ENCODE results near the gene PLA2G3. TPM values are rescaled to one million over a fixed set of nuclear protein-coding genes. Genes with fewer than 3 reads are reported as not detected.
A peak's percentile ranks its signal among the peaks of the same experiment; 100 is the strongest.
"Not testable (repeated sequence)": the region's sequence is repeated elsewhere in the genome, so short reads cannot be mapped to it uniquely, and the experiment has no call there.

Gene PLA2G3
- total RNA-seq, 1 experiment from 2014 or later: 21.5 TPM

- intact Hi-C loops (cut with micrococcal nuclease; ENCODE audit: unreplicated experiment): no loop called here
- no TSS peak for BruUV-seq (replicated peaks)
- Histone ChIP-seq H3K36me3 (ENCODE audit: insufficient read depth, low read length, poor library complexity, severe bottlenecking) (no peaks in the 10 kb centered on the region), H3K9me3 (ENCODE audit: low read depth, low read length, poor library complexity, severe bottlenecking) (no peaks in the 10 kb centered on the region), H3K4me1 (ENCODE audit: insufficient read depth, low read length, poor library complexity, severe bottlenecking) (peaks cover 8% of the 10 kb centered on the region), H3K27me3 (replicated peaks; ENCODE audit: insufficient read depth, low read depth, low read length, poor library complexity) (no peaks in the 10 kb centered on the region), H3K27ac (ENCODE audit: low read depth, low read length, poor library complexity, severe bottlenecking) (peak overlapping the region; percentile 14), H3K4me3 (ENCODE audit: low read depth, low read length, poor library complexity, severe bottlenecking) (no peak overlapping the region)
- no peak for DNase-seq (ENCODE audit: low spot score)
- ChIA-PET POLR2A (ENCODE audit: low non-redundant PET) (no interaction called here), CTCF (no interaction called here)
- no peak for TF ChIP-seq CTCF (conservative IDR thresholded peaks at IDR 0.05; ENCODE audit: low read depth, low read length)
- TF ChIP-seq EZH2 (IDR thresholded peaks at IDR 0.05; ENCODE audit: borderline replicate concordance, low read depth, low read length, poor library complexity, severe bottlenecking): no peak
These were observed 37.3 kb upstream of the PLA2G3 start for GRCh38 chr22:31177420-31178162.

GRCh38 chr22:31176923-31177322 is 36.6 kb upstream of the PLA2G3 start:
- ChIA-PET POLR2A (ENCODE audit: low non-redundant PET) (no interaction called here), CTCF (no interaction called here)
- DNase-seq (ENCODE audit: low spot score): no peak
- H3K27ac ChIP-seq (ENCODE audit: low read depth, low read length, poor library complexity, severe bottlenecking): peak overlapping the region; percentile 14
- H3K9me3 ChIP-seq (ENCODE audit: low read depth, low read length, poor library complexity, severe bottlenecking): no peaks in the 10 kb centered on the region
- no peaks in the 10 kb centered on the region for H3K27me3 ChIP-seq (replicated peaks; ENCODE audit: insufficient read depth, low read depth, low read length, poor library complexity)
- TF ChIP-seq CTCF (conservative IDR thresholded peaks at IDR 0.05; ENCODE audit: low read depth, low read length): no peak
- TF ChIP-seq EZH2 (IDR thresholded peaks at IDR 0.05; ENCODE audit: borderline replicate concordance, low read depth, low read length, poor library complexity, severe bottlenecking): no peak
- H3K4me1 ChIP-seq (ENCODE audit: insufficient read depth, low read length, poor library complexity, severe bottlenecking): peaks cover 8% of the 10 kb centered on the region
- BruUV-seq (replicated peaks): no TSS peak
- intact Hi-C loops (cut with micrococcal nuclease; ENCODE audit: unreplicated experiment): no loop called here
- no peaks in the 10 kb centered on the region for H3K36me3 ChIP-seq (ENCODE audit: insufficient read depth, low read length, poor library complexity, severe bottlenecking)
- no peak overlapping the region for H3K4me3 ChIP-seq (ENCODE audit: low read depth, low read length, poor library complexity, severe bottlenecking)

GRCh38 chr22:31173386-31174145 is 33.3 kb upstream of the PLA2G3 start:
- no TSS peak for BruUV-seq (replicated peaks)
- H3K4me3 ChIP-seq (ENCODE audit: low read depth, low read length, poor library complexity, severe bottlenecking): no peak overlapping the region
- peaks cover 3% of the 10 kb centered on the region for H3K4me1 ChIP-seq (ENCODE audit: insufficient read depth, low read length, poor library complexity, severe bottlenecking)
- no peaks in the 10 kb centered on the region for H3K9me3 ChIP-seq (ENCODE audit: low read depth, low read length, poor library complexity, severe bottlenecking)
- H3K27ac ChIP-seq (ENCODE audit: low read depth, low read length, poor library complexity, severe bottlenecking): no peak overlapping the region
- H3K27me3 ChIP-seq (replicated peaks; ENCODE audit: insufficient read depth, low read depth, low read length, poor library complexity): no peaks in the 10 kb centered on the region
- H3K36me3 ChIP-seq (ENCODE audit: insufficient read depth, low read length, poor library complexity, severe bottlenecking): peaks cover 3% of the 10 kb centered on the region
- ChIA-PET CTCF (no interaction called here), POLR2A (ENCODE audit: low non-redundant PET) (no interaction called here)
- TF ChIP-seq CTCF (conservative IDR thresholded peaks at IDR 0.05; ENCODE audit: low read depth, low read length): no peak
- TF ChIP-seq EZH2 (IDR thresholded peaks at IDR 0.05; ENCODE audit: borderline replicate concordance, low read depth, low read length, poor library complexity, severe bottlenecking): no peak
- no peak for DNase-seq (ENCODE audit: low spot score)
- intact Hi-C loops (cut with micrococcal nuclease; ENCODE audit: unreplicated experiment): no loop called here

GRCh38 chr22:31171734-31172133 is 31.4 kb upstream of the PLA2G3 start:
- H3K36me3 ChIP-seq (ENCODE audit: insufficient read depth, low read length, poor library complexity, severe bottlenecking); H3K9me3 ChIP-seq (ENCODE audit: low read depth, low read length, poor library complexity, severe bottlenecking); intact Hi-C loops (cut with micrococcal nuclease; ENCODE audit: unreplicated experiment); H3K4me3 ChIP-seq (ENCODE audit: low read depth, low read length, poor library complexity, severe bottlenecking); POLR2A ChIA-PET (ENCODE audit: low non-redundant PET); CTCF ChIA-PET; BruUV-seq (replicated peaks); H3K4me1 ChIP-seq (ENCODE audit: insufficient read depth, low read length, poor library complexity, severe bottlenecking); H3K27ac ChIP-seq (ENCODE audit: low read depth, low read length, poor library complexity, severe bottlenecking); DNase-seq (ENCODE audit: low spot score); H3K27me3 ChIP-seq (replicated peaks; ENCODE audit: insufficient read depth, low read depth, low read length, poor library complexity): not testable (repeated sequence)
